MCF 10A (cell line): ENCODE results near the gene COL7A1. TPM values are rescaled to one million over a fixed set of nuclear protein-coding genes. Genes with fewer than 3 reads are reported as not detected.
A peak's percentile ranks its signal among the peaks of the same experiment; 100 is the strongest.

Experiments used
- Bru-seq: library from RNA; stranded (reverse); fragments of 400-500 nt; gene quantifications from one replicate; lab custom pipeline; 2021; lab: Mats Ljungman, UMichigan
- BruChase-seq, 2 experiments: library from RNA; stranded (reverse); fragments of 400-500 nt; gene quantifications; one replicate each; lab custom pipeline; 2021; lab: Mats Ljungman, UMichigan
- BruUV-seq: library from RNA; stranded (reverse); fragments of 400-500 nt; replicated peaks from 2 replicates; lab custom pipeline; 2021; lab: Mats Ljungman, UMichigan
- CTCF ChIA-PET: fragments of 300-600 bp; sonication (Branson Sonifier 250); formaldehyde crosslinking; extraction: SDS; loops from one replicate; lab custom pipeline; 2021; ENCODE audit warnings: antibody characterized with exemption, inconsistent platforms; lab: Yijun Ruan, JAX
- POLR2A ChIA-PET: fragments of 300-600, 350-650 bp; sonication (Branson Sonifier 250); formaldehyde crosslinking; extraction: SDS; loops from one replicate; lab custom pipeline; 2020; ENCODE audit warnings: antibody characterized with exemption, inconsistent platforms; lab: Yijun Ruan, JAX
- DNase-seq: peaks from one replicate; pipeline ENCODE4 v3.0.0-alpha.2; 2018; ENCODE audit not compliant: unreplicated experiment
- H3K27ac Mint-ChIP-seq: one replicate; pipeline ENCODE4 v1.8.0; 2022; ENCODE audit warnings: mild to moderate bottlenecking, low read depth, mixed read lengths; ENCODE audit not compliant: unreplicated experiment
- H3K27me3 Mint-ChIP-seq: one replicate; pipeline ENCODE4 v1.8.0; 2022; ENCODE audit warnings: mixed read lengths; ENCODE audit not compliant: insufficient read depth, unreplicated experiment
- H3K36me3 Mint-ChIP-seq: one replicate; pipeline ENCODE4 v1.8.0; 2022; ENCODE audit warnings: mild to moderate bottlenecking, moderate library complexity, mixed read lengths; ENCODE audit not compliant: insufficient read depth, unreplicated experiment
- H3K4me1 Mint-ChIP-seq: one replicate; pipeline ENCODE4 v1.8.0; 2022; ENCODE audit warnings: mixed read lengths; ENCODE audit not compliant: insufficient read depth, unreplicated experiment
- H3K4me3 Mint-ChIP-seq: one replicate; pipeline ENCODE4 v1.8.0; 2022; ENCODE audit warnings: mild to moderate bottlenecking, moderate library complexity, mixed read lengths; ENCODE audit not compliant: unreplicated experiment
- H3K9me3 Mint-ChIP-seq: one replicate; pipeline ENCODE4 v1.8.0; 2022; ENCODE audit warnings: mixed read lengths; ENCODE audit not compliant: unreplicated experiment
- intact Hi-C: fragments of 100-400 bp; cut with micrococcal nuclease; formaldehyde crosslinking; loops from 2 replicates; pipeline ENCODE4 v1.14.1; 2022
- long read RNA-seq: library from polyadenylated mRNA; stranded (forward); transcript quantifications from one replicate; pipeline ENCODE4 v2.0.0, GENCODE V29; 2022
- total RNA-seq: library from RNA; stranded (reverse); gene quantifications from 2 replicates; pipeline ENCODE4 v1.2.3, GENCODE V29; 2022
- TF ChIP-seq, protein P1 (sequence below): fragments of 200-600 bp; IDR thresholded peaks from one replicate; pipeline ENCODE4 v1.8.0; 2022; ENCODE audit warnings: antibody characterized with exemption, mild to moderate bottlenecking; ENCODE audit not compliant: unreplicated experiment

Gene COL7A1
- total RNA-seq (44.2 and 60.5 TPM in 2 replicates), Bru-seq, nascent RNA (percentile 43 among the genes with signal in this experiment), BruChase-seq, experiment 1, labeled RNA remaining after a 6-hour chase (percentile 77 among the genes with signal in this experiment), BruChase-seq, experiment 2, labeled RNA remaining after a 2-hour chase (percentile 59 among the genes with signal in this experiment)
- long read RNA-seq, partial matches to known transcripts, result 19 of 32 reads
- long read RNA-seq, other reads (novel, unspliced or antisense), result 13 of 32 reads

GRCh38 chr3:48595075-48595525, at the start of gene COL7A1:
Gene COL7A1, minus strand, starts transcription at chr3:48595329. Its CDS starts 170 bp downstream, at chr3:48595159.
- Mint-ChIP-seq H3K27ac (peak within 1 kb of the TSS; percentile 68), H3K9me3 (no peaks in the 10 kb centered on the region), H3K27me3 (no peaks in the 10 kb centered on the region), H3K36me3 (peaks cover 28% of the 10 kb centered on the region), H3K4me3 (peak within 1 kb of the TSS; percentile 48), H3K4me1 (peaks cover 49% of the 10 kb centered on the region)
- TF ChIP-seq, protein P1, sequence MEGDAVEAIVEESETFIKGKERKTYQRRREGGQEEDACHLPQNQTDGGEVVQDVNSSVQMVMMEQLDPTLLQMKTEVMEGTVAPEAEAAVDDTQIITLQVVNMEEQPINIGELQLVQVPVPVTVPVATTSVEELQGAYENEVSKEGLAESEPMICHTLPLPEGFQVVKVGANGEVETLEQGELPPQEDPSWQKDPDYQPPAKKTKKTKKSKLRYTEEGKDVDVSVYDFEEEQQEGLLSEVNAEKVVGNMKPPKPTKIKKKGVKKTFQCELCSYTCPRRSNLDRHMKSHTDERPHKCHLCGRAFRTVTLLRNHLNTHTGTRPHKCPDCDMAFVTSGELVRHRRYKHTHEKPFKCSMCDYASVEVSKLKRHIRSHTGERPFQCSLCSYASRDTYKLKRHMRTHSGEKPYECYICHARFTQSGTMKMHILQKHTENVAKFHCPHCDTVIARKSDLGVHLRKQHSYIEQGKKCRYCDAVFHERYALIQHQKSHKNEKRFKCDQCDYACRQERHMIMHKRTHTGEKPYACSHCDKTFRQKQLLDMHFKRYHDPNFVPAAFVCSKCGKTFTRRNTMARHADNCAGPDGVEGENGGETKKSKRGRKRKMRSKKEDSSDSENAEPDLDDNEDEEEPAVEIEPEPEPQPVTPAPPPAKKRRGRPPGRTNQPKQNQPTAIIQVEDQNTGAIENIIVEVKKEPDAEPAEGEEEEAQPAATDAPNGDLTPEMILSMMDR, result no peak
- no peak for DNase-seq
- CTCF ChIA-PET, result interaction anchor here (0.5 to 1.0 kb wide), 3 partner anchors 14 to 71 kb away, joined by 3 to 7 read pairs (median 4); no protein-coding TSS in a partner anchor
- intact Hi-C loops, result no loop called here
- POLR2A ChIA-PET, result interaction anchor here (0.9 to 8.9 kb wide), 8 partner anchors 14 to 155 kb away, joined by 3 to 107 read pairs (median 4); partner anchors contain the start of genes CCDC51, IP6K2, PFKFB4 and SLC26A6
- BruUV-seq, result no TSS peak

GRCh38 chr3:48642605-48643004, 47.5 kb upstream of the COL7A1 start:
- intact Hi-C loops, result no loop called here

DNA sequence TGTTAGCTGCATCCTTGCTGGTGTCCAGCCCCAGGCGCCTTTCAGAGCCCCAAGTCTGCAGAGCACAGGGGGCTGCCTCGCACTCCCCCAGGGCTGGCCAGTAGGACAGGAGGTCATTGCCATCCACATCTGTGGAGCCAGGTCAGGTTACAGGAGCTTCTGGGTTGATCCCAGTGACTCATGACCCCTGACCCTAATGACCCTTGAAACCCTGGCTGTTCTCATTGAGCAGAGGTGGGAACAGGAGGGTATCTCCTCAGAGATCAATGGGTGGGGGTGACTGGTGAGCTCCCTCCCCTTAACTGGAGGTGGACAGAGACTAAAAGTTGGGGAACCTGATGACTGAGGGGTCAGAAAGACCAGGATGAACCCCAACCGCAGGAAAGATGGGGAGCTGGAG, 46.3 kb upstream of the COL7A1 start:
- intact Hi-C loops, result no loop called here
- Mint-ChIP-seq H3K27me3 (no peaks in the 10 kb centered on the region), H3K4me1 (no peaks in the 10 kb centered on the region), H3K36me3 (peaks cover 15% of the 10 kb centered on the region), H3K9me3 (no peaks in the 10 kb centered on the region), H3K27ac (no peak overlapping the region), H3K4me3 (no peak overlapping the region)
- TF ChIP-seq, protein P1, result no peak
- no TSS peak for BruUV-seq
- POLR2A ChIA-PET, result interaction anchor here (0.6 kb wide), 1 partner anchor 74 kb away, joined by 3 read pairs; no protein-coding TSS in a partner anchor
- CTCF ChIA-PET, result interaction anchor here (0.7 kb wide), 1 partner anchor 40 kb away, joined by 3 read pairs; no protein-coding TSS in a partner anchor
- no peak for DNase-seq

More at GRCh38 chr3:48642605-48643004, 47.5 kb upstream of the COL7A1 start:
- Mint-ChIP-seq H3K27me3 (no peaks in the 10 kb centered on the region), H3K4me3 (no peak overlapping the region), H3K27ac (no peak overlapping the region), H3K4me1 (no peaks in the 10 kb centered on the region), H3K9me3 (no peaks in the 10 kb centered on the region), H3K36me3 (peaks cover 15% of the 10 kb centered on the region)
- TF ChIP-seq, protein P1, result no peak
- CTCF ChIA-PET, result interaction anchor here (0.6 kb wide), 1 partner anchor 192 kb away, joined by 3 read pairs; no protein-coding TSS in a partner anchor
- POLR2A ChIA-PET, result no interaction called here
- no peak for DNase-seq
- no TSS peak for BruUV-seq

- Mint-ChIP-seq H3K27me3 (no peaks in the 10 kb centered on the region), H3K4me1 (no peaks in the 10 kb centered on the region), H3K27ac (no peak overlapping the region), H3K4me3 (no peak overlapping the region), H3K36me3 (peaks cover 13% of the 10 kb centered on the region), H3K9me3 (no peaks in the 10 kb centered on the region)
- no peak for DNase-seq
- TF ChIP-seq, protein P1, result no peak
- CTCF ChIA-PET, result no interaction called here
- no TSS peak for BruUV-seq
- POLR2A ChIA-PET, result interaction anchor here (0.6 to 1.8 kb wide), 3 partner anchors 23 to 767 kb away, joined by 3 to 5 read pairs (median 4); no protein-coding TSS in a partner anchor
- intact Hi-C loops, result no loop called here
These were observed 44.9 kb upstream of the COL7A1 start for GRCh38 chr3:48639944-48640606.
